Vagina (tissue), 2 donors: ENCODE results near the gene ETHE1.

ENCODE experiments used
- POLR2AphosphoS5 ChIP-seq, 2 donors: sonication (generic); formaldehyde crosslinking; IDR thresholded peaks; one replicate each; pipeline ENCODE4 v1.9.0; 2017; ENCODE audit warnings: antibody characterized with exemption in 2 of 2, mild to moderate bottlenecking in 2 of 2, low read depth in 1 of 2; ENCODE audit not compliant: insufficient read depth in 1 of 2
- TF ChIP-seq, protein P1 (sequence below), 3 experiments: fragments of 450-650 bp in 2 of 3; fragments of 200-600 bp in 1 of 3; sonication (generic) in 1 of 3; IDR thresholded peaks; one replicate each; pipeline ENCODE4 v1.5.1; 2017 to 2019; ENCODE audit warnings: antibody characterized with exemption in 3 of 3, mild to moderate bottlenecking in 2 of 3, moderate library complexity in 2 of 3

GRCh38 chr19:43526884-43527859 lies at the start of gene ETHE1:
- peak; percentile 38 to 93 for TF ChIP-seq POLR2AphosphoS5 (IDR thresholded peaks at IDR 0.05; ENCODE audit: insufficient read depth in 1 of 2, low read depth in 1 of 2)
- TF ChIP-seq, protein P1, sequence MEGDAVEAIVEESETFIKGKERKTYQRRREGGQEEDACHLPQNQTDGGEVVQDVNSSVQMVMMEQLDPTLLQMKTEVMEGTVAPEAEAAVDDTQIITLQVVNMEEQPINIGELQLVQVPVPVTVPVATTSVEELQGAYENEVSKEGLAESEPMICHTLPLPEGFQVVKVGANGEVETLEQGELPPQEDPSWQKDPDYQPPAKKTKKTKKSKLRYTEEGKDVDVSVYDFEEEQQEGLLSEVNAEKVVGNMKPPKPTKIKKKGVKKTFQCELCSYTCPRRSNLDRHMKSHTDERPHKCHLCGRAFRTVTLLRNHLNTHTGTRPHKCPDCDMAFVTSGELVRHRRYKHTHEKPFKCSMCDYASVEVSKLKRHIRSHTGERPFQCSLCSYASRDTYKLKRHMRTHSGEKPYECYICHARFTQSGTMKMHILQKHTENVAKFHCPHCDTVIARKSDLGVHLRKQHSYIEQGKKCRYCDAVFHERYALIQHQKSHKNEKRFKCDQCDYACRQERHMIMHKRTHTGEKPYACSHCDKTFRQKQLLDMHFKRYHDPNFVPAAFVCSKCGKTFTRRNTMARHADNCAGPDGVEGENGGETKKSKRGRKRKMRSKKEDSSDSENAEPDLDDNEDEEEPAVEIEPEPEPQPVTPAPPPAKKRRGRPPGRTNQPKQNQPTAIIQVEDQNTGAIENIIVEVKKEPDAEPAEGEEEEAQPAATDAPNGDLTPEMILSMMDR (IDR thresholded peaks at IDR 0.05): no peak
